Panc1 (cell line): Measurements from ENCODE around the gene KAZN.

Source experiments
- CTCF ChIP-seq: fragments of 450-650 bp; IDR thresholded peaks from 2 replicates; pipeline ENCODE4 v1.5.1; 2017; ENCODE audit warnings: mild to moderate bottlenecking
- POLR2AphosphoS5 ChIP-seq: IDR thresholded peaks from 2 replicates; pipeline ENCODE4 v1.6.1; 2012; ENCODE audit warnings: mild to moderate bottlenecking, low read depth, low read length, moderate library complexity

- TF ChIP-seq CTCF (no peak), POLR2AphosphoS5 (no peak)
Observed at GRCh38 chr1:14732728-14733047, 134.2 kb downstream of the KAZN start.
